Activated CD4-positive, alpha-beta T cell treated with anti-CD3 and anti-CD28 coated beads for 36 hours (primary cell): Measurements from ENCODE around the gene ADSL. TPM values are rescaled to one million over a fixed set of nuclear protein-coding genes. Genes with fewer than 3 reads are reported as not detected.

Source experiments
- total RNA-seq, 2 experiments: library from RNA; stranded (reverse); gene quantifications; one replicate each; pipeline ENCODE4 v1.2.3, GENCODE V29; 2021

ADSL gene
- total RNA-seq, 2 experiments from 2014 or later: 125 to 172 TPM

Other genes starting within 250 kb of the ADSL start
- gene TNRC6B, start 168.6 kb upstream of the ADSL start, total RNA-seq: 10 to 100 TPM; 37.3 to 40.3 TPM
- 10 to 100 TPM; 52.7 to 53.4 TPM for gene SGSM3, start 24.1 kb downstream of the ADSL start, total RNA-seq